Activated effector memory CD4-positive, alpha-beta T cell treated with anti-CD3 and anti-CD28 coated beads, Interleukin-2, amount 50 U/mL, for 16 hours (primary cell): ENCODE results near the gene CSNK1D.
A peak's percentile ranks its signal among the peaks of the same experiment; 100 is the strongest.
"Not testable (repeated sequence)": the region's sequence is repeated elsewhere in the genome, so short reads cannot be mapped to it uniquely, and the experiment has no call there.

Experiments used
- DNase-seq: peaks from one replicate; pipeline ENCODE4 v3.0.0-alpha.2; 2020

Gene CSNK1D

DNA sequence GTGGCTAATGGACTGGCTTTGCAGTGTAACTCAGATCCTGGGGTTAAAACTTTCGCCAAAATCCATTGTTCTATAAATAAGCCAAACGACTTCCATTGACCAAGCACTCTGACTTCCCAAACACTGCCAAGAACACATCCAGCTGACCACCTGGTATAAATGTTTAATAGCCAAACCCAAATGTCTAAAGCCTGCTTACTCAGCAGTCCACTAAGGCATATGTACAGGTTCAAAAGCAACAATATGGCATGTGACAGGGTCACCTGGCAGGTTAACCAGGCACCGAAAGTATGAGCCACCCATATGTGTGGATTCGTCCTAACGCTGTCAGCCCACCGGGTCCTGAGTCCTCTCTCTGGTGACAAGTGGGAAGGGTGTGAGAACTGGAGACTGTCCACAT is 2.1 kb downstream of the CSNK1D start:
- DNase-seq = no peak

DNA sequence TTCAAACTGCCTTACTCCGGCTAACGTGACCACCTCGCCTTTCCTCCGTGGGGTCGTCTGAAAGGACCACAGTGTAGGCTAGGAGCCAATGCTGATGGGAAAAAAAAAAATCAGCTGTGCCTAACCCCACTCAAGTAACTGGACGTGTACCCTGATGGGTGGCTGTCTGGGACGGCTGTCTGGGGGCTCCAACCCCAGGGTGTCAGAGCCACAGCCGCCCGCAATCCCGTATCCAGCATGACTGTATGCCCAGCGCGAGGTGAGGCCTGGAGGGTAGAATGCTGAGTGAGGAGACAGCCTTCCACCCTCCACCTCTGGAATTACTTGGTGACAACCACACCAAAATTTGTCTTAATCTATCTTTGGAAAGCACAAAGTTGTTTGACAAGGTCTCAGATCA is 2.8 kb downstream of the CSNK1D start:
- no peak for DNase-seq

DNA sequence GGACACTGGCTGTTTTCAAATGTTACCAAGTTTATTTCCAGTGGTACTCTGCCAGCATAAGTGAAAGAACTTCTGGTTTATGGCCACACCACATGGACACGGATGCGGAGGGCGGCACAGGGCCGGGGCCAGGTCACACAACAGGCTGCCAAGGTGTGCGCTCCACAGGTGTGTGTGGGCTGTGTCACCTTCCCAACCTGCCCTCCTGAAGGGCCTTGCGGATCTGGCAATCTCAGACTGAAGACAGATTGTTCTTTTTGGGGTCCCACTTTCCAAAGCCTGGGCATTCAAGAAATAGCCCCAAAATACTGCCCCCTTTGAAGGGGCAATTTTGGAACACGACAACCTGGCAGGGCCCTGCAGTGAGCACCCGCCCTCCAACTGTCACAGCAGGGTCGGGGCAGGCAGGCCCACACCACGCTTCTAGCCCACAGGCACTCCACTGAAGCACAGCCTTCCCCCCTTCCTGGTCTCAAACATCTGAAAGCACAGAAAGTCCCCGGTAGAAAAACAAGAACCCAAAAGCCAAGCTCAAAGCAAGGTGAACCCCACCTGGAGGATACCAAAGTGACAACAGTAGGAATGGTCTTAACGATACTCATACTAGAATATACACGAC is 3.5 kb downstream of the CSNK1D start:
- DNase-seq = no peak

DNA sequence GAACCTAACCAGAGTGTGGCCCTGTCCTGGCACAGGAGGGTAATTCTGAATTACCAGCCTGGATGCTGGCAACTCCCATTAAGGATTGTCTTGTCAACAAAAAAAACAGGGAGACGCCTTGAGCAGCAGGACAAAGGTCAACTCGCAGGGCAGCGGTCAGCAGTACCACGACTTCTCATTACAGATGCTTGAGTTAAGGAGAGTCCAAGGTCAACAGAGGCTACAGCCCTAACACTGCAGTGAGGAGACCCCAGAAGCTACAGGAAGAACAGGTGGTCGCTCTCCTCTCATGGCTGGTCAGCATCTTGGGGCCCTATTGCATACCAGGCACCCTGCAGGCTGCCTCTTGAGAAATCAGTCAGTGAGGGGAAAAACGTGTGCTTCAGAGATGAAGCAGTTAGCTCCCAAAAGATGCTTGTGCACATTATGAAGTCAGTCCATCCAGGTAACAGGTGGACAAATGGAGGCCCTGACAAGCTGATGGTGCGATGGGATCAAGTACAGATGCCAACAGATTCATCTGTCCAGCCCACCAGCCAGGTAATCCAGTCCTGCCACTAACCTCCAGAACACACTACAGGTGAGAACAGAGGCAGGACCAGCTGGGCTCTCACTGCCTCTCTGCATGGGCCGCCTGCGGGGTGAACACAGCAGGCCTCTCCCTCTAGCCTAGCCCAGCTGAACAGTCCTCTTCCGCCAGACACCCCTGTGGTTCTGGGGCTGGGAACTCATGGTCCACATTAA is 4.2 kb downstream of the CSNK1D start:
- no peak for DNase-seq

DNA sequence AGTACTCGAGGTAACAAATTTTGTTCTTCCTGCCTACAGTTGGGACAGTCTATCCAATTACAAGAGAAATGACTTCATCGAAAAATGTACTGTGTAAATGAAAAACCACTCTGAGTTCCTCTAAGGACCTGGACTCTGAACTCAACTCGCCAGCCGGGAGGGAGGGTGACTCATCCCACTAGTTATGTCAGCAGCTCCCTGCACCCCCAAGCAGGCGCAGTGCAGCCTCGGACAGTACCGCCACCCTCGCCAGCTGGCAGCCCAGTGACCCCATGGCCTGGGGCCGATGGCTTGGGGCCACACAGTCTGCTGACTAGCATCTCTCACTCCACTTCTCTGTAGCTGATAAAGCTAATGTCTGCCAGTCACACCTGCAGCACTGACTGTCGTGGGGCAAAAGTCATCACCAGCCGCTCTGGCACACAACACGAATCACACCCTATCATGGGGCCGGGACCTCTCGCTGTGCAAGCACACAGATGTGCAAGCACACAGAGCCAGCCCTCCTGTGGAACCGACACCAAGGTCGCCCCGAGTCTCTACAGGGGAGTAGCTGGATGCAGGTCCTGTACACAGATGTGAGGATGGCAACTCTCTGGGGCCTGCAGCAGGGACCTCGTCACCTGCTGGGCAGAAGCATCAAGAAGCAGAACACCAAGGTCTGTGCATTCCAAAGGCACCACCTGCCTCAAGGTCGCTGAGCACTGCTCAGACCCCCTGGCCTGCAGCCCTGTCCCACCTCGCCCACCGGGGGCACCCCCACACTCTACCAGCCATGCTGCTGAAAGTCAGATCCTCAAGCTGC is 5.7 kb downstream of the CSNK1D start:
- peak; percentile 76 for DNase-seq

DNA sequence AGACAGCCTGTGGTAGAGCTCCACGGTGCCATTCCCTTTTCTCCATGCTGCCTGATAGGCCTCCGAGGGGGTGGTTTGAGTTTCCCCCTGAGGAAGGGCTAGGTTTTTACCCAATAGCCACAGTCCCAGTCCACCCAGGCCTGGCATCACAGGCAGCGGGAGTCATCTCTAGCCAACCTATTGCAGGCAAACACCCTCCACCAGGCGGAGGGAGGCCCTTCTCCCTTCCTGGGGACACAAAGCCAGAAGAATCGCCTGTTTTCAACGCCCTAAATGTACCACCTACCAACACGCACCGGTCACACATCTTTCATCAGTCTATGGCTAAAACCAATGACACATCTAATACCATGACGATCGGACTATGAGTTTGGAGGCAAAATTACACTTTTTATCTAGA is 7.4 kb downstream of the CSNK1D start:
- DNase-seq = no peak

DNA sequence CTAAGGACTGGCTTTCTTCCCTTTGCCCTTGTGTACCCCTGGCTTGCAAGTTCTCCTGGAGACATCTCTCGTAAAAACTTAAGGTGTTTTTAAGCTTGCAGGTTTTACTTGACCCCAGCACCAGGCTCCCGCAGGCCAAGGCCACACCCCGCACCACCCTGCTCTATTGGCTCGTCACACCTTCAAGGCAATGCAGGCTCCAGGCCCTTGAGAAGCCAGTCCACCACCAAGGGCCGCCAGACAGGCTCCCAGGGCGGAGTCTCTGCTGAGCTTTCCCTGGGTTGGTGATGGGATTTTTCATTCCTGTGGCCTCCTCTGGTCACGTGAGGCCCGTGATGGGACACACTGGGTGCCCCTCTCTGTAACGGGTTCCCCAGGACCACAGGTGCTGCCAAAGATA is 9.9 kb downstream of the CSNK1D start:
- no peak for DNase-seq

DNA sequence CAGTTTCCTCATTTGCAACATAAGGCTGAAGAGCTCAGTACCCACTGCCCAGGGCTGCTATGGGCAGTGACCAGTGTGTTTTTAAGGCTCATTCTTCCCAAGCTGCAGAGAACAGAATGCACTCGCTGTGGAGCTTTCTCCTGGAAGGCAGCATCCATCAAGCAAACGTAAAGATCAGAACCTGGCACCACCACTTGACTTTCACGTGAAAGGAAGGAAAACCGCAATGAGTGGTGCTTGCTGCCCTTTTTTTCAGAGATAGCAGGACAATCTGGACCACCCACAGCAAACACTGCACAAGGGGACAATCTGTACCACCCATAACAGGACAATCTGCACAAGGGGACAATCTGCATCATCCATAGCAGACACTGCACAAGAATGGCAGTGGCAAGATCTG is 11.2 kb downstream of the CSNK1D start:
- no peak for DNase-seq

DNA sequence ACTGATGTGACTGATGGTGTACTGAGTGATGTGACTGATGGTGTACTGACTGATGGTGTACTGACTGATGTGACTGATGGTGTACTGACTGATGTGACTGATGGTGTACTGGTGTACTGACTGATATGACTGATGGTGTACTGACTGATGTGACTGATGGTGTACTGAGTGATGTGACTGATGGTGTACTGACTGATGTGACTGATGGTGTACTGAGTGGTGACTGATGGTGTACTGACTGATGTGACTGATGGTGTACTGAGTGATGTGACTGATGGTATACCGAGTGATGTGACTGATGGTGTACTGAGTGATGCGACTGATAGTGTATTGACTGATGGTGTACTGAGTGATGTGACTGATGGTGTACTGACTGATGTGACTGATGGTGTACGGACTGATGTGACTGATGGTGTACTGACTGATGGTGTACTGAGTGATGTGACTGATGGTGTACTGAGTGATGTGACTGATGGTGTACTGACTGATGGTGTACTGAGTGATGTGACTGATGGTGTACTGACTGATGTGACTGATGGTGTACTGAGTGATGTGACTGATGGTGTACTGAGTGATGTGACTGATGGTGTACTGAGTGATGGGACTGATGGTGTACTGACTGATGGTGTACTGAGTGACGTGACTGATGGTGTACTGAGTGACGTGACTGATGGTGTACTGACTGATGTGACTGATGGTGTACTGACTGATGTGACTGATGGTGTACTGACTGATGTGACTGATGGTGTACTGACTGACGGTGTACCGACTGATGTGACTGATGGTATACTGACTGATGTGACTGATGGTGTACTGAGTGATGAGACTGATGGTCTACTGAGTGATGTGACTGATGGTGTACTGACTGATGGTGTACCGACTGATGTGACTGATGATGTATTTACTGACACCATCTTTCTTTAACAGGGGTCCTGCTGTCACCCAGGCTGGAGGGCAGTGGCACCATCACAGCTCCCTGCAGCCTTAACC is 13.2 kb downstream of the CSNK1D start:
- DNase-seq = not testable (repeated sequence)

DNA sequence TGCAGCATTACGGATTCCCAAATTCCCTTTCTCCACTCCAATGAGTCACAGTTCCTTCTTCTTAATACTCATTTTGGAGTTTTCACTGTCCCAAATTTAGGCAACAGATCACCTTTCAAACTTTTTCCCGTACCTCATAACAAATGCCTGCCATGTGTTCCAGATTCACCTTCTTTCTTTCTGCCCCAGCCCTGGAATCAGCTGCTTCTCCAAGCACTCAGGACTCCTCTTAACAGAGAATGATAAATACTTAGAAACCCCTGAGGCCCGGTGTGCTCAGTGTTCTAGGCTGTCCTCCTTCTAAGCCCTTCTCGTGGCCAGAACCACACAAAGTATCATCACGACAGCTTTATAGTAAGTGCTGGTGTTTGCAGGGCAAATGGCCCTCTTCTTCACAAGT is 14.9 kb downstream of the CSNK1D start:
- no peak for DNase-seq

DNA sequence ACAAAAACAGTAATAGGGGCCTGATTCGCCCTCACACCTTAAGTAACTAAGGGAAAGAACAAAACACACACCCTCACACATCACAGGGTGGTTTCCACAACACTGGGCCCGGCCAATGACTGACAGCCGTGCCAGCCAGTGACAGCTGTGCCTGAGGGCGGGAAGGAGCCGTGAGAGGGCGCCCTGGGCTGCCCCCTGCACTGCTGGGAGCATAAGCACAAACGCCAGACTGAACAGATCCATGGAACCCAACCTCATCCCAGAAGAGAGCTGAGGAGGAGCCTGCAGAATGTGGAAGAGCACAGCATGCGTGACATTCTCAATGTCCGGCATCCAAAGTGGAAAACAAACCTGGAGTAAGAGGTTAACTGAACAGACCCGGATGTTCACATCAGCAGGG is 16.0 kb downstream of the CSNK1D start:
- DNase-seq = peak; percentile 84

DNA sequence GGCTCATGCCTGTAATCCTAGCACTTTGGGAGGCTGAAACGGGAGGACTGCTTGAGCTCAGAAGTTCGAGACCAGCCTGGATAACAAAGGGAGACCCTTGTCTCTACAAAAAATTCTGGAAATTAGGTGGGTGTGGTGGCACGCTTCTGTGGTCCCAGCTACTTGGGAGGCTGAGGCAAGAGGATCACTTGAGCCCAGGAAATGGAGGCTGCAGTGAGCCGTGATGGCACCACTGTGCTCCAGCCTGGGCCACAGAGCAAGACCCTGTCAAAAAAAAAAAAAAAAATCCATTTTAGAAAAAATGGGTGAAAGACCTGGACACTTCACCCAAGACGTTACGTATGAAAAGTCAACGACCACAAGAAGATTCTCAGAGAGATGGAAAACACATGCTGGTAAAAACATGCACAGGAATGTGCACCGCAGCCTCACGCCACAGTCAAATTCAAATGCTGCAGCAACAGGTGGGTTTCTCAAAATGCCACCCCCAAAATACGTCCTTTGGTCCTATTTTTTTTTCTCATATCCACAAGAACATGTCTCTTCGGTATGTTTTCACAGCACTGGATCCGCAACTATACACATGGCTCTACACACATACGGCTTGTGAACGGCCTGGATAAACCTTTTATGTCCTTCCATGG is 17.1 kb downstream of the CSNK1D start:
- DNase-seq = no peak

DNA sequence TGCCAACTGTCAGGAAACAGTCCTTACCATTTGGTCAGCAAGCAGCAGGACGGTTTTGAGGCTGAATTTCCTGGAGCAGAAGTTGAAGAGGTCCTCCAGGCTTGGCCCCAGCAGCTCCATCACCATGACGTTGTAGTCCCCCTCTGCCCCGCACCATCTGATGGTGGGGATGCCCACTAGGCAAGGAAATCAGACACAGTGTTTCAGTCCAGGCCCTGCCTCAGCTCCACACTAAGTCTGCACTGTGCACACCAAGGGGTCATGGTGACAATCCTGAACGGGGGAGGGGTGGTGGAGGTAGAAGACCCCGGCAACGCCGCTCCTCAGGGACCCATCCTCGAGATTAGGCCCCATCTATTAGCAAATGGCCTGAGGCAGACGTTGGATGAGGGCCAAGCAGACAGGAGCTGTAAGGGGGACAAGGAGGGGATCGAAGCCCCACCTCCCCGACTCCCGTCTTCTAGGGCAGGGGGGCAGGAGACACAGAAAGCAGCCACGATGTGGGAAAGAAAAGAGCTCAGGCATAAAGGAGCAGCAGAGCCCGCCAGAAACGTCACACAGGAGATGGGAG is 18.0 kb downstream of the CSNK1D start:
- DNase-seq = no peak

DNA sequence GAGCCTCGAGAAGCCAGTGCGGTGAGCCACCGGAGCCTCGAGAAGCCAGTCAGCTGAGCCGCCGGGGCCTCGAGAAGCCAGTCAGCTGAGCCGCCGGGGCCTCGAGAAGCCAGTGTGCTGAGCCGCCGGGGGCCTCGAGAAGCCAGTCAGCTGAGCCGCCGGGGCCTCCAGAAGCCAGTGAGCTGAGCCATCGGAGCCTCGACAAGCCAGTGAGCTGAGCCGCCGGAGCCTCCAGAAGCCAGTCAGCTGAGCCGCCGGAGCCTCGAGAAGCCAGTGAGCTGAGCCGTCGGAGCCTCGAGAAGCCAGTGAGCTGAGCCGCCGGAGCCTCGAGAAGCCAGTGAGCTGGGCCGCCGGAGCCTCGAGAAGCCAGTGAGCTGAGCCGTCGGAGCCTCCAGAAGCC is 18.8 kb downstream of the CSNK1D start:
- not testable (repeated sequence) for DNase-seq

DNA sequence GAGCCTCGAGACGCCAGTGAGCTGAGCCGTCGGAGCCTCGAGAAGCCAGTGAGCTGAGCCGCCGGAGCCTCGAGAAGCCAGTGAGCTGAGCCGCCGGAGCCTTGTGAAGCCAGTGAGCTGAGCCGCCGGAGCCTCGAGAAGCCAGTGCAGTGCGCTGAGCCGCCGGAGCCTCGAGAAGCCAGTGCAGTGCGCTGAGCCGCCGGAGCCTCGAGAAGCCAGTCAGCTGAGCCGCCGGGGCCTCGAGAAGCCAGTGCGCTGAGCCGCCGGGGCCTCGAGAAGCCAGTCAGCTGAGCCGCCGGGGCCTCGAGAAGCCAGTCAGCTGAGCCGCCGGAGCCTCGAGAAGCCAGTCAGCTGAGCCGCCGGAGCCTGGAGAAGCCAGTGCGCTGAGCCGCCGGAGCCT is 19.4 kb downstream of the CSNK1D start:
- DNase-seq = not testable (repeated sequence)

DNA sequence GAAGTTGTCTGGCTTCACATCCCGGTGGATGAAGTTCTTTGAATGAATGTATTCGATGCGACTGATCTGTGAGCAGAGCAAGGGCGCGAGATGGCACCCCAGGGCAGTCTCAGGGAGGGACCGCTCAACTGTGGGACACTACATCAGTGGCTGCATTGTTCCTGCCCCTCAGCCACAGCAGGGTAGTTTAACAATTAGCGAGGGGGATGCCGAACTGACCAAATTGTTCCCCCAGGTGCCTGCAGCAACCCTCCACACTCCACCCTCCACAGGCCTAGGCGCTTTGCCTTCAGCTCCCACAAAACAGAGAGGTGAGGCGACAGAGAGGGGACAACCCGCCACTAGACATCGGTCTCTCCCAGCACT is 20.3 kb downstream of the CSNK1D start:
- DNase-seq = no peak

DNA sequence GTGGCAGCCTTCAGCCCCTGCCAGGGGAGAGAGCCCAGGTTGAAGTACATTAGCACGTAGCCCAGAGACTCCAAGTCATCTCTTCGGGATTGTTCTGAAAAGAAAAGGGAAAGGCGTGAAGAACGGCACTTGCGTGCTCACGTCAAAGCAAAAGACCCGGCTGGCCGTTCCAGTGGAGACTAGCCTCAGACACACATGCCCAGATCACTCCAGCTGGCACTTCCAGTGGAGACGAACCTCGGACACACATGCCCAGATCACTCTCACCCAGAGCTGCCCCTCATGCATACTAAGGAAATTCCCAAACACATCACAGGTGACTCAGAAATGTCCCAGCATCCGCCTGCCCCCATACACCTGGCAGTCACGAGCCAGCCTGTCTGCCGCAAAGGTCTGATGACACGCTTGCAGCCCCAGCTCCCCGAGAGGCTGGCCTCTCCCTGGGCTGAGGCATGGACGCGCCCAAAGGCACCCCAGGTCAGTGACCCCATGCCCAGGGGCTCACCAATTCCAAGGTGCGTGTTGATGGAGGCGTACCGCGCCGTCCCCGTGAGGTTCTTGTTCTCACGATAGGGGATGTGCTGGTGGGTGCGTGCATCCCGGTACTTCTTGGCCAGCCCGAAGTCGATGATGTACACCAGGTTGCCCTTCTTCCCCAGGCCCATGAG is 20.9 kb downstream of the CSNK1D start:
- DNase-seq = no peak

DNA sequence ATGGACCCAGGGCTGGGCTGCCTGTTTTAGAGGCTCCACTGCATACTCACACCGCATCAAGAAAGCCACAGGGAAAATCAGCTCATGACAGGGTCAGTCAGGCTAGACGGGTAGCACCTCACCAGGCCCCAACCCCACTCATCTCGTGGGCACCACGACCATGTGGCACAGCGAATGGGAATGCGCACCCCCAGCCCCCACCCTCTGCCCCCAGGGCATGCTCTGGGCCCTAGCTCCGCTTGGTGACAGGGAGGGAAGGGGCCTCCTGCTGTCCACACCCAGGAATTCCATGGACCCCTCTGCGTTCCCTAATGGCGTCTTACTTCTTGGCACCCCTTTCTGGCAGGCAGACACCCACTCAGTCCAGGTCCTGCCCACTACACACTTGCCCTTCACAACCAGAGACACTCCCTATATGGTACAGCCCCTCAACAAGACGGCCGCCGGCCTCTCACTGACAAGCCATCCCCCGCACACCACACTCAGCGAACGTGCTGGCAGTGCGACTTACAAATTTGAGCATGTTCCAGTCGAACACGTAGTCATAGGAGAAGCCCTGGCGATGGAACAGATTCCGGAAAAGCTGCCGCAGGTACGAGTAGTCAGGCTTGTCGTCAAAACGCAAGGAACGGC is 22.5 kb downstream of the CSNK1D start:
- no peak for DNase-seq

DNA sequence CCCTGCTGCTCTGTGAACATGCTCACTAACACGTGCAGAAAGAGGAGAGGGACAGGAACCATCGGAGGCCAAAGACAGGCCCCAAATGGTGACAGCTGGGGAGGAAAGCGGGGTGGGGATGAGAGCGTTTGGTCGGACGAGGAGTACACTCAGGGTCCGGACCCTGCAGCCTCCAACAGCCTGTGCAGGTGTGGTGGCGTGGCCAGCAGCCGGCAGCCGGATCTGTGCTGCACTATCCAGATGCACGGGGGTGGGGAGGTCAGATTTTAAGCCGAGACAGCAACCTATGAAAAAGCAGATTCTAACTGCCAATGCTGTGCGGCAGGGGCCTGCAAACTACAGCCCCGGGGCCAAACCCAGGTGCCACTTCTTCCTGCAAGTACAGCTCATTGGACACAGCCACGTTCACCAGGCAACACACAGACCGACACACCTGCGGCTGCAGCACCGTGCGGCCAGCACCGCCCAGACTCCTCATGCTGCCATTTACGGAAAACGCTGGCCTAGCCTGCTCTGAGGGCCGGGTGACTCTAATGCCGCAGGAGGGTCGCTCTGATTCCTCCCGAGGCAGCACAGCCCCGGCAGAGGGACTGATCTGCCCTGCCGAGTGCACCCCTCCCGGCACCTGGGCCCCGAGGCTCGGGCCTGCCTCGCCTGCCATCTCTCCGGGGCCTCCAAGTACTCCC is 23.5 kb downstream of the CSNK1D start:
- DNase-seq = no peak
